Activated naive CD4-positive, alpha-beta T cell treated with anti-CD3 and anti-CD28 coated beads, Interleukin-2, amount 10 ng/mL, durations not matched to agents 5 hours and 36 hours (primary cell): ENCODE results near the gene S100A12. TPM values are rescaled to one million over a fixed set of nuclear protein-coding genes. Genes with fewer than 3 reads are reported as not detected.

Experiments used
- total RNA-seq, 2 experiments: library from RNA; stranded (reverse); gene quantifications; one replicate each; pipeline ENCODE4 v1.2.3, GENCODE V29; 2021

S100A12 gene
- total RNA-seq, result not detected

GRCh38 chr1:153375511-153375910 is at the start of gene S100A12:
Gene S100A12, minus strand, starts transcription at chr1:153375621. Its CDS starts 1,029 bp downstream, at chr1:153374592.

GRCh38 chr1:153415850-153416570 is 40.6 kb upstream of the S100A12 start, which contains the start of gene S100A7A:
Gene S100A7A, plus strand, starts transcription at chr1:153416520. Its CDS starts 1,563 bp downstream, at chr1:153418083.

GRCh38 chr1:153390938-153391710 is 15.7 kb upstream of the S100A12 start, which contains the start of gene S100A8:
Gene S100A8, minus strand, starts transcription at chr1:153391073. Its CDS starts 538 bp downstream, at chr1:153390535.

GRCh38 chr1:153357853-153358690 is 17.3 kb downstream of the S100A12 start, which contains the start of gene S100A9:
Gene S100A9, plus strand, starts transcription at chr1:153357854. Its CDS starts 430 bp downstream, at chr1:153358284.

GRCh38 chr1:153348511-153349362 is 26.7 kb downstream of the S100A12 start, which contains the start of gene PGLYRP4:
Gene PGLYRP4, minus strand, starts transcription at chr1:153348841. Its CDS starts 909 bp downstream, at chr1:153347932.

Other genes starting within 250 kb of the S100A12 start
- not detected for gene SPRR2G, start 224.7 kb downstream of the S100A12 start, total RNA-seq
- gene LELP1, start 172.2 kb downstream of the S100A12 start, total RNA-seq, result not detected
- not detected for gene PRR9, start 158.0 kb downstream of the S100A12 start, total RNA-seq
- not detected for gene LORICRIN, start 115.9 kb downstream of the S100A12 start, total RNA-seq
- gene PGLYRP3, start 62.7 kb downstream of the S100A12 start, total RNA-seq, result not detected
- not detected for gene PGLYRP4, start 26.8 kb downstream of the S100A12 start, total RNA-seq
- not detected for gene S100A9, start 17.8 kb downstream of the S100A12 start, total RNA-seq
- not detected for gene S100A8, start 15.5 kb upstream of the S100A12 start, total RNA-seq
- not detected for gene S100A7A, start 40.9 kb upstream of the S100A12 start, total RNA-seq
- not detected for gene S100A7, start 85.0 kb upstream of the S100A12 start, total RNA-seq
- gene S100A6, start 160.4 kb upstream of the S100A12 start, total RNA-seq, result 100 to 1,000 TPM; 451 to 469 TPM
- gene S100A5, start 165.3 kb upstream of the S100A12 start, total RNA-seq, result 1 to 10 TPM; 3.8 to 4.6 TPM
- gene S100A4, start 170.2 kb upstream of the S100A12 start, total RNA-seq, result 100 to 1,000 TPM; 603 to 650 TPM
- not detected for gene S100A3, start 173.6 kb upstream of the S100A12 start, total RNA-seq
- gene S100A2, start 190.2 kb upstream of the S100A12 start, total RNA-seq, result under 1 TPM; 0.33 to 0.60 TPM
- not detected for gene S100A16, start 237.5 kb upstream of the S100A12 start, total RNA-seq
- gene S100A14, start 240.7 kb upstream of the S100A12 start, total RNA-seq, result not detected